ENCODE measurements around the gene PARD3B. TPM values are rescaled to one million over a fixed set of nuclear protein-coding genes. Genes with fewer than 3 reads are reported as not detected.

Gene PARD3B
- total and polyA plus RNA-seq, 2 of the 13 experiments (the other 11 are each of a cell fraction or from before 2014, with no cell fraction given) = 0.71 to 2.3 TPM

- POLR2A ChIA-PET = no interaction called here
- CTCF ChIA-PET (ENCODE audit: low intra/inter-chr PET ratio, low total read pairs) = no interaction called here
- intact Hi-C loops (cut with micrococcal nuclease; ENCODE audit: unreplicated experiment) = no loop called here
Measured at GRCh38 chr2:204850581-204850980, 305.3 kb downstream of the PARD3B start.

More at GRCh38 chr2:204850581-204850980, 305.3 kb downstream of the PARD3B start:
- Histone ChIP-seq H3K36me3 (replicated peaks in 1 of 2; ENCODE audit: control insufficient read depth in 1 of 2, insufficient read depth in 2 of 2, low read length in 2 of 2) (no peaks in the 10 kb centered on the region), H3K27ac (ENCODE audit: extremely low read length, insufficient read depth, low read length) (no peak overlapping the region), H3K4me2 (ENCODE audit: low read depth, low read length) (no peak overlapping the region), H2AFZ (ENCODE audit: low read length) (no peak overlapping the region), H4K20me1 (ENCODE audit: insufficient read depth, low read length) (no peaks in the 10 kb centered on the region), H3K79me2 (ENCODE audit: insufficient read depth, low read length) (no peaks in the 10 kb centered on the region), H3K4me1 (ENCODE audit: insufficient read depth, low read length) (no peaks in the 10 kb centered on the region), H3K9me3 (ENCODE audit: low read length) (peaks cover 43% of the 10 kb centered on the region), H3K27me3 (ENCODE audit: control insufficient read depth in 1 of 2, insufficient read depth in 2 of 2, low read length in 2 of 2) (no peaks in the 10 kb centered on the region), H3K9ac (ENCODE audit: insufficient read depth, low read depth, low read length) (no peak overlapping the region), H3K4me3 (replicated peaks in 1 of 3; ENCODE audit: insufficient read depth in 1 of 3, low read depth in 2 of 3, low read length in 3 of 3) (no peak overlapping the region)
- 63% methylated on average over 4 of the region's 4 CpGs for WGBS (ENCODE audit: low lambda C conversion rate)
- in situ Hi-C loops (cut with HindIII; ENCODE audit: extremely low pct_ligation_motif_present, low pct_unique_long_range_greater_than_20kb) = no loop called here
- FAIRE-seq (no peak), ATAC-seq (no peak), DNase-seq (ENCODE audit: low spot score) (no peak)
- no TSS peak for BruUV-seq (replicated peaks)
- TF ChIP-seq HMG20B (CRISPR knock-in tag; conservative IDR thresholded peaks at IDR 0.05) (no peak), GLMP (CRISPR knock-in tag; IDR thresholded peaks at IDR 0.05; ENCODE audit: borderline replicate concordance) (no peak), EHMT2 (IDR thresholded peaks at IDR 0.05; ENCODE audit: borderline replicate concordance, low read depth, low read length) (no peak), NRL (CRISPR knock-in tag; IDR thresholded peaks at IDR 0.05; ENCODE audit: borderline replicate concordance) (no peak), ZNF768 (CRISPR knock-in tag; IDR thresholded peaks at IDR 0.05) (no peak), FOXP4 (CRISPR knock-in tag; IDR thresholded peaks at IDR 0.05) (no peak), GZF1 (CRISPR knock-in tag; IDR thresholded peaks at IDR 0.05) (no peak), NFKBIZ (CRISPR knock-in tag; IDR thresholded peaks at IDR 0.05) (no peak), MZF1 (CRISPR knock-in tag; IDR thresholded peaks at IDR 0.05; ENCODE audit: borderline replicate concordance) (no peak), NR2F1 (CRISPR knock-in tag; IDR thresholded peaks at IDR 0.05) (no peak), ZNF574 (CRISPR knock-in tag; IDR thresholded peaks at IDR 0.05) (no peak), BHLHE40 (IDR thresholded peaks at IDR 0.05; ENCODE audit: low read length) (no peak), ZNF839 (CRISPR knock-in tag; IDR thresholded peaks at IDR 0.05; ENCODE audit: borderline replicate concordance) (no peak), TP53 (CRISPR knock-in tag; conservative IDR thresholded peaks at IDR 0.05) (no peak), NBN (conservative IDR thresholded peaks at IDR 0.05) (no peak), TCF12 (IDR thresholded peaks at IDR 0.05) (no peak), TCF12 (CRISPR knock-in tag; IDR thresholded peaks at IDR 0.05) (no peak)

All from HepG2 (cell line).